ENCODE results near the gene KCNT1. TPM values are rescaled to one million over a fixed set of nuclear protein-coding genes. Genes with fewer than 3 reads are reported as not detected.

KCNT1 gene
- polyA plus RNA-seq, 6 donors from 2014 or later = not detected

DNA sequence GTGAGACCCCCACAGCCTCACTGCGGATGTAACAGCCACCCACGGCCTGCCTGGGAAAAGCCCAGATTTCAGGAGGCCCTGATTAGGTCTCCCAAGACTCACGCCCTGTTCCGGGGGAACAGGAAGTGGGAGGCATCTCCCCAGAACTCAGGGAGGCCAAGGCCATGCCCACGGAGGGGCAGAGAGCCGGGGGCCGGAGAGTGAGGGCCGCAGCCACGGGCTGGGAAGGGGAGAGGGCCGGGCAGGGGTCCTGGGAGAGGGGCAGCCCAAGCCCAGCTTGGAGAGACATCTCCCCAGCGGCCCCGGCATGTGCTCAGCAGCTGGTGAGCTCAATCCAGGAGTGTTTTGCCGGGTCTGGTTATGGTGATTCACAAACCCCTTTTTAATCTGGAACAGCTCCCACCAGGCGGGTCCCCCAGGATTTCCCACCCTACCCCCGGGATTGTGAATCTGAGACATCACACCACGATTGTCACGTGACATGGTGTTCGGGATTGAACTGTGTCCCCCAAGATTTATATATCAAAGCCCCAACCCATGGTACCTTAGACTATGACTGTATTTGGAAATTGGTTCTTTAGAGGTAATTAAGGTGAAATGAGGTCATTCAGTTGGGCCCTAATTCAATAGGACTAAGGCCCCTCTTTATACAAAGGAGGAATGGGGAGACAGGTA lies 26.6 kb downstream of the KCNT1 start:
- no peak for ATAC-seq (ENCODE audit: low read depth in 2 of 2)
- Mint-ChIP-seq H3K4me3 (no peak overlapping the region), H3K4me1 (no peaks in the 10 kb centered on the region)

DNA sequence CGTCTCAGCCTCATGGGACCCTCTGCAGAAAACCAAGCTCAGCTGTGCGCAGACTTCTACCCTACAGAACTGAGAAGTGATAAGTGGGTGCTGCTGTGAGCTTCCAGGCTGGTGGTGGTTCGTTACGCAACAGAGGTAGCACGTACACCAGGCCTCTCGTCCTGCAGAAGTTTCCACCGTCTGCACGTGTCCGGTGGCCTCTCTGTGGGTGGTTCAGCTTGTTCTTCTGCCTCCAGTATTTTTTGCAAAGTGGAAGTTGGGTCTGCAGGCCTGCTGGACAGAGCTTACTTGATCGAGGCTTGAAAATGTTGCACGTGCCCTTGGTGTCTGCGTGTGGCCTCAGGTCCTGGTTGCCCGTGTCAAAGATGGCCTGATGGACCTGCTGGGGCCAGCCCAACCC lies 27.5 kb downstream of the KCNT1 start:
- Mint-ChIP-seq H3K4me1 (no peaks in the 10 kb centered on the region), H3K9me3 (peaks cover 14 to 24% (median 18%) of the 10 kb centered on the region in 7 donors), H3K27ac (no peak overlapping the region)

More for the DNA sequence above, 26.6 kb downstream of the KCNT1 start:
- DNase-seq = no peak
- Mint-ChIP-seq H3K27me3 (peaks cover 4 to 38% (median 21%) of the 10 kb centered on the region in 3 donors), H3K9me3 (peaks cover 14 to 24% (median 17%) of the 10 kb centered on the region in 7 donors), H3K27ac (no peak overlapping the region), H3K36me3 (peaks cover 4 to 29% of the 10 kb centered on the region in 2 donors)

DNA sequence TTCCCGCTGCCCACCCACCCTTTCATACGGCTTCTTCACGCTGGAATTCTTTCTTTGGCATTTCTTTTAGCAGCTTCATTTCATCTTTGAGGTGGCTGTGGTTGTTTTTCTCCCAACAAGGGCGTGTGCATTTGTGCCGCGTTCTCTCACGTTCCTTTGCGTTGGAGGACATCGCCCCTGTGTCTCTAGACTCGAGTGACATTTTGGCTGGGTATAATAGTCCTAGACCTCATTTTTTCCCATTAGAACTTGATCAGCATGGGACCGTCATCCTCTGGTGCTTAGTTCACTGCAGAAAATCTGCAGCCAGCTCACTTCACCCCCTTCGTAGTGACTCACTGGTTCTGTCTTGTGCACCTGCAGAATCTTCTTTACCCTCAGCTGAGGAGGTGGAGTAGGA lies 29.5 kb downstream of the KCNT1 start:
- no peak for DNase-seq
- no peak for ATAC-seq (ENCODE audit: low read depth in 2 of 2)
- H3K4me3 Mint-ChIP-seq = no peak overlapping the region
- peaks cover 4 to 35% (median 12%) of the 10 kb centered on the region in 3 donors for H3K27me3 Mint-ChIP-seq
- peaks cover 4 to 29% of the 10 kb centered on the region in 2 donors for H3K36me3 Mint-ChIP-seq
- H3K4me1 Mint-ChIP-seq = no peaks in the 10 kb centered on the region
- peaks cover 14 to 24% (median 18%) of the 10 kb centered on the region in 7 donors for H3K9me3 Mint-ChIP-seq
- H3K27ac Mint-ChIP-seq = no peak overlapping the region

More for the DNA sequence above, 27.5 kb downstream of the KCNT1 start:
- Mint-ChIP-seq H3K36me3 (peaks cover 4 to 29% of the 10 kb centered on the region in 2 donors), H3K27me3 (peaks cover 4 to 41% (median 21%) of the 10 kb centered on the region in 3 donors), H3K4me3 (no peak overlapping the region)
- DNase-seq = no peak
- no peak for ATAC-seq (ENCODE audit: low read depth in 2 of 2)

- peaks cover 4 to 32% (median 8%) of the 10 kb centered on the region in 3 donors for H3K27me3 Mint-ChIP-seq
- H3K36me3 Mint-ChIP-seq = peaks cover 4 to 29% of the 10 kb centered on the region in 2 donors
- DNase-seq (no peak), ATAC-seq (ENCODE audit: low read depth in 2 of 2) (no peak)
- H3K4me3 Mint-ChIP-seq = no peak overlapping the region
- H3K9me3 Mint-ChIP-seq = peaks cover 14 to 24% (median 18%) of the 10 kb centered on the region in 7 donors
- H3K27ac Mint-ChIP-seq = peak overlapping the region in 1 of 6 donors; percentile 76
- no peaks in the 10 kb centered on the region for H3K4me1 Mint-ChIP-seq
Observed at GRCh38 chr9:135732569-135733257, 30.7 kb downstream of the KCNT1 start.

DNA sequence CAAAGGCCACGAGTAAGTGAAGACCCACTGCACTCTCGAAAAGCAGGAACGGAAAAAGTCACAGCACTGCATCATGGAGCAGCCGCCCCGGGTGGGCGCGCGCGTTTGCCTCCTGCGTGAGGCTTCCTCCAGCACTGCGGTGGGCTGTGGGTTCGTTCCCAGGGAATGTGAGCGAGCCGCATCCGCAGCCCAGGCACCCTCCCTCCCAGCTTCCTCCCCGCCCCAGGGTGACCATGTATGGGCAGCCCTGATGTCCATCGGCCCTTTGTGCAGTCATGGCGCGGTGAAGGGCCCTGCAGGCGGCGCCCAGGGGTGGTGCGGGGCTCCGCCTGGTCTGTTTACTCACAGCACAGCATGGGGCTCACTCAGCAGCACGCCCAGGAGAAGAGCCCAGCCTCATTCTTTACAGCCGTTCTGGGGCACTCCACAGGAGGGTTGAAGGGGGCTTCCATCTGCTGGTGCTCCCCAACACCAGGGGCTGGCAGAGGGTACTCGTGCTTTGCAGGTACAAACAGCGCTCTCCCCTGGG lies 32.7 kb downstream of the KCNT1 start:
- ATAC-seq (ENCODE audit: low read depth in 2 of 2) = no peak
- no peak for DNase-seq
- Mint-ChIP-seq H3K27ac (no peak overlapping the region), H3K4me3 (no peak overlapping the region), H3K4me1 (no peaks in the 10 kb centered on the region), H3K36me3 (peaks cover 0 to 29% of the 10 kb centered on the region in 2 donors), H3K27me3 (peaks cover 4 to 40% (median 19%) of the 10 kb centered on the region in 3 donors), H3K9me3 (peaks cover 14 to 24% (median 18%) of the 10 kb centered on the region in 7 donors)

DNA sequence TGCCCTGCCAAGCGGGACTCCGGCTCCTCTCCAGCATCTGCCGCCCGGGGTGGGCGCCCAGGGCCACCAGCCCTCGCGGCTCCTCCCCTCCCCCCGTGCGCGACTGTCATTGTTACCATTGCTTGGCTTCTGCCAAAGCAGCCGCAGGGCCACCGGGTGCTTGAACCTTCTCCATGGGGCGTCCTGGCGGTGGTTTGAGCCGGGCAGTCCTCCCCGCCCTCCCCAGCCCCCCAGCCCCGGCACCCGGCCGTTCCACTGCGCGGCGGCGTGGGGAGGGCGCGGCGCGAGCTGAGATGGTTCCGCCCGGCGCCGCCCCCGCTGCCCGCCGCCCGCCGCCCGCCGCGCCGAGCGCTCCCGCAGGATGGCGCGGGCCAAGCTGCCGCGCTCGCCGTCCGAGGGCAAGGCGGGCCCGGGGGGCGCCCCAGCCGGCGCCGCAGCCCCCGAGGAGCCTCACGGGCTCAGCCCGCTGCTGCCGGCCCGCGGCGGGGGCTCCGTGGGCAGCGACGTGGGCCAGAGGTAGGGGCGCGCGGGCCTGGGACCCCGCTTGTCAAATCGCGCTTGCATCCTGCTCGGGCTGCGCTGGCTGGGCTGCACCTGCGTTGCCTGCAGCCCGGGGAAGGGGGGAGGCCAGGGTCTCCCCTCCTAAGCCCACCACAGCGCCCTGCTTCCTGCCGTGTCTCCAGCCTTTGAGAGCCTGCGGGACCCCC lies 34.4 kb downstream of the KCNT1 start:
- peaks cover 0 to 12% of the 10 kb centered on the region in 2 donors for H3K36me3 Mint-ChIP-seq
- no peak overlapping the region for H3K4me3 Mint-ChIP-seq
- peaks cover 5 to 12% (median 9%) of the 10 kb centered on the region in 7 donors for H3K9me3 Mint-ChIP-seq
- ATAC-seq (ENCODE audit: low read depth in 2 of 2) (no peak), DNase-seq (no peak)
- no peaks in the 10 kb centered on the region for H3K4me1 Mint-ChIP-seq
- H3K27me3 Mint-ChIP-seq = peaks cover 0 to 46% (median 25%) of the 10 kb centered on the region in 3 donors
- no peak overlapping the region for H3K27ac Mint-ChIP-seq

DNA sequence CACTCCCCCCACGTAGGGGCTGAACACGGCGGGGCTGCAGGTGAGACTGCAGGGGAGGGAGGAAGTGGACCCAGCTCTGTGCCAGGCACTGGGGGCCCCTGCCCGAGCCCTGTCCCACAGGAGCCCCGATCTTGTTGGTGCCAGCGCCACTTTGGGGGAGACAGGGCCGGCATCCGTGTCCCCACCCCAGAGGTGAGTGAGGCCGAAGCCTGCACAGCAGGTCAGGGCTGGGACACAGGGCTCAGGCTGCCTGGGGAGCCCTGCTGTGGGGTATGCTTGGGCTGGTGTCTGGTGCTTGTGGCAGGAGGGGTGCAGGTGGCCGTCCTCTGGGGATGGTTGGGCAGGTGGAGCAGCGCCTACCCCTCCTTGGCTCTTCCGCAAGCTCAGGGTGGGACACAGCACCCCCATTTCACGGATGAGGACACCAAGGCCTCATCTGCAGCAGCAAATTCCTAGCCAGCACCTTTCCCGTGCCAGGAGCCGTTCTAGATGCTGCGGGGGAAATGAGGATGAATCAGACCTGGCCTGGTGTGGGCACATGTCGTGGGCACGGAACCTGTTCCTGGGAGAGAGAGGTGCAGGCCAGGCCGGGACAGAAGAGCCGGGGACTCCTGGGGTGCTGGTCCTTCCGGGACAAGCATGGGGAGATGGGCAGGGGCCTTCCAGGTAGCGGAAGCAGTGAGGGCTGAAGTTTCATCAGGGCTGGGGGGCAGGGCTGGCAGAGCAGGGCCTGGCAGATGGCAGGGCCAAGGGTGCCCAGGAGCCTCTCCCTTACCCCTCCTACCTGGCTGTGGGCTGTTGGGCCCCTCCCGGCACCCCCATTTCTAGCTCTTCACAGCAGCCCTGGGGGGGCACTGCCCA lies 35.2 kb downstream of the KCNT1 start:
- H3K27ac Mint-ChIP-seq = no peak overlapping the region
- DNase-seq = no peak
- H3K4me3 Mint-ChIP-seq = peak overlapping the region in 1 of 8 donors; percentile 22
- ATAC-seq (ENCODE audit: low read depth in 2 of 2) = no peak
- H3K9me3 Mint-ChIP-seq = peaks cover 1 to 7% (median 5%) of the 10 kb centered on the region in 7 donors
- peaks cover 0 to 8% of the 10 kb centered on the region in 2 donors for H3K36me3 Mint-ChIP-seq
- H3K4me1 Mint-ChIP-seq = no peaks in the 10 kb centered on the region
- peaks cover 0 to 46% (median 25%) of the 10 kb centered on the region in 3 donors for H3K27me3 Mint-ChIP-seq

- H3K9me3 Mint-ChIP-seq = peaks cover 0 to 2% (median 0%) of the 10 kb centered on the region in 7 donors
- ATAC-seq (ENCODE audit: low read depth in 2 of 2) = no peak
- H3K36me3 Mint-ChIP-seq = peaks cover 0 to under 1% of the 10 kb centered on the region in 2 donors
- H3K27ac Mint-ChIP-seq = no peak overlapping the region
- no peak overlapping the region for H3K4me3 Mint-ChIP-seq
- H3K4me1 Mint-ChIP-seq = no peaks in the 10 kb centered on the region
- no peak for DNase-seq
- peaks cover 0 to 46% (median 33%) of the 10 kb centered on the region in 3 donors for H3K27me3 Mint-ChIP-seq
Observed at GRCh38 chr9:135737840-135738521, 36.0 kb downstream of the KCNT1 start.

DNA sequence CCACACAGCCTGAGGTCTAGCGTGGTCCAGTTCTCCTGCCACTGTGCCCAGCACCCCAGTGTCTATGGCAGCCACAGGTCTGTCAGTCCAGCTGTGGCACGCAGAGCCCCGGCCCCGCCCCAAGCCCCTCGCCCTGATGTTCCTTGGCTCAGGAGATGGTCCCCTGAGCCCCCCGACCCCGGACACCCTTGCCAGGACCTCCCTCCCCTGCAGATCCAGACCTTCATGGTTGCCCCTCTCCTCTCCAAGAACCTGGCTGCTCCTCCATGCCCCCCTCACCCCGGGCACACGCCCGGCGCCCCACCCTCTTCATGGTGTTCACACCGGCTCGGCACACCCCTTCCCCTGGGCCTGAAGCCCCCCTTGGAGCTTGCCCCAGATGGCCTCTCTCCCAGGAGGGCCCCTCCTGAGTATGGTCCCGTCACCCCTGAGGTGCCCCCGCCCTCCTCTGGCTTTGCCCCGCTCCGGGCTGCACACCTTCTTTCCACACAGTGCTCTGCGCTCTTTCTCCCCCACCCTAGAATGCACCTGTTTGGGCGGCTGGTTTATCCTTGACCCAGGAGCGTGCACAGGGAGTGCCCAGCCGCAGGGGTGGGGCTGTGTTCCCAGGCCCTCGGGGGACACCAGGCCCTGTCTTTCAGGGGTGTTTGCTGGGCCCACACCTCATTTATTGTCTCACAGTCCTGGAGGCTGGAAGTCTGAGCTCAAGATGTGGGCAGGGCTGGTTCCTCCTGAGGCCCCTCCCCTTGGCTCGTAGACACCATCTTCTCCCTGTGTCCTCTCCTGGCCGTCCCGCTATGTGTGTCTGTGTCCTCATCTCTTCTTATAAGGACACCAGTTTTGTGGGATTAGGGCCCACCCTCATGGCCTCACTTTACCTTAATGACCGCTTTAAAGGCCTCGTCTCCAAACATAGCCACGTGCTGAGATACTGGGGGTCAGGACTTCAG lies 37.6 kb downstream of the KCNT1 start:
- peak overlapping the region in 1 of 8 donors; percentile 52 for H3K4me3 Mint-ChIP-seq
- no peaks in the 10 kb centered on the region for H3K4me1 Mint-ChIP-seq
- no peak overlapping the region for H3K27ac Mint-ChIP-seq

DNA sequence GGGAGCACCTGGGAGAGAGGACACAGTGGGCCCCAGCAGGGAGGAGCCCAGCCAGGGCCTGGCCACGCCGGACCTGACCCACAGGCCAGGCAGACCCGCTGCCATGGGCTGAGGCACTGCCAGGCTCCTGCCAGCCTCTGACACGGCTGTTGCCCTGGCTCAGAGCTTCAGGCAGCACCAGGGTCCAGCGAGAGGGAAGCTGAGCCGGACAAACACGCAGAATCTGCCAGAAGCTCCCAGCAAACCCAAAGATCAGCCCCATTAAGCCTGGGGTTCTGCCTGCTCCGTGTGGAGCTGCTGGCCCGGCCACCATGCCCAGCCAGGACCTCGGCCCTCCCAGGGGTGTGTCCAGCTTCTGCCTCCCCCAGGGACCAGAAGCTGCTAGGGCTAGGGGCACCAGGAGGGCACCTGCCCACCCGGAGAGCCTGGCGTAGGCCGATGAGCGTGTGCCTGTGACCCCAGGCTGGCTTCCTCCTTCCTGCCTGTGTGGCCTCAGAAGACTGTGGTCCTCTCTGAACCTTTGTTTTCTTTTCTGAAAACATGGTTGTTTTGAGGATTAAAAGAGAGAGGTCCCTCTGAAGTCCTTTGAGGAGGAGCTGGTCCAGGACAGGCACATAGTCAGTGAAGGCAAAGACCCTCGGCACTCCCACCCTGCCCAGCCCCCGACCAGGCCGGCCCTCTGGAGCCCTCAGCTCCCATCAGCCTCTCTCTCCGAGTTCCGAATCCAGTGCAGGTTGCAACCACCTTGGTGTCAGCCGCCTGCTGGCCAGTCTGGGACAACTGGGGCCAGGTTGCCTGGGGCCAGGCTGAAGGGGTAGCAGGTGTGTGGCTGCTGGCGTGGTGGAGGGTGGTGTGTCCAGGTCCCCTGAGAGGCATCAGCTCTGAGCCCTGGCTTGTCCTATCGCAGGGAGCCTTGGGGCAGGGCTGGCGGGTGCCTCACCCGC lies 39.6 kb downstream of the KCNT1 start:
- Mint-ChIP-seq H3K4me3 (no peak overlapping the region), H3K4me1 (no peaks in the 10 kb centered on the region), H3K27me3 (peaks cover 0 to 35% (median 34%) of the 10 kb centered on the region in 3 donors), H3K27ac (peak overlapping the region in 1 of 6 donors; percentile 36), H3K36me3 (no peaks in the 10 kb centered on the region), H3K9me3 (no peaks in the 10 kb centered on the region)
- ATAC-seq (ENCODE audit: low read depth in 2 of 2) (no peak), DNase-seq (no peak)

More for the DNA sequence above, 37.6 kb downstream of the KCNT1 start:
- no peaks in the 10 kb centered on the region for H3K9me3 Mint-ChIP-seq
- DNase-seq = no peak
- no peaks in the 10 kb centered on the region for H3K36me3 Mint-ChIP-seq
- ATAC-seq (ENCODE audit: low read depth in 2 of 2) = no peak
- H3K27me3 Mint-ChIP-seq = peaks cover 0 to 34% (median 33%) of the 10 kb centered on the region in 3 donors

Data from naive B cell (primary cell).